OCI-LY3 (cell line): ENCODE measurements around the gene EXOC3L1.

Experiments used
- CTCF ChIP-seq: fragments of 200-600, 300-600 bp; sonication (generic); IDR thresholded peaks from 2 replicates; pipeline ENCODE4 v1.5.1; 2014; ENCODE audit warnings: antibody characterized with exemption, low read length, low read depth
- EZH2phosphoT487 ChIP-seq: fragments of 200-600 bp; shearing (Covaris generic); IDR thresholded peaks from 2 replicates; pipeline ENCODE4 v1.6.1; 2018; ENCODE audit warnings: antibody characterized with exemption, mixed run types, low read depth

GRCh38 chr16:67164599-67165061, 25.3 kb downstream of the EXOC3L1 start, which contains the start of gene HSF4:
- TF ChIP-seq EZH2phosphoT487, result no peak
- TF ChIP-seq CTCF, result no peak
